ENCODE results near the gene HBE1.
"Not testable (repeated sequence)": the region's sequence is repeated elsewhere in the genome, so short reads cannot be mapped to it uniquely, and the experiment has no call there.

The HBE1 gene

GRCh38 chr11:5252919-5253265, 16.9 kb downstream of the HBE1 start:
- no peak for DNase-seq (ENCODE audit: low read depth, low spot score)
- no peak overlapping the region for H3K4me3 ChIP-seq (ENCODE audit: low read depth, low read length)
- no peak for TF ChIP-seq CTCF (IDR thresholded peaks at IDR 0.05; ENCODE audit: low read depth, low read length)
- in situ Hi-C loops (cut with HindIII; ENCODE audit: low sequenced_read_pairs): no loop called here

DNA sequence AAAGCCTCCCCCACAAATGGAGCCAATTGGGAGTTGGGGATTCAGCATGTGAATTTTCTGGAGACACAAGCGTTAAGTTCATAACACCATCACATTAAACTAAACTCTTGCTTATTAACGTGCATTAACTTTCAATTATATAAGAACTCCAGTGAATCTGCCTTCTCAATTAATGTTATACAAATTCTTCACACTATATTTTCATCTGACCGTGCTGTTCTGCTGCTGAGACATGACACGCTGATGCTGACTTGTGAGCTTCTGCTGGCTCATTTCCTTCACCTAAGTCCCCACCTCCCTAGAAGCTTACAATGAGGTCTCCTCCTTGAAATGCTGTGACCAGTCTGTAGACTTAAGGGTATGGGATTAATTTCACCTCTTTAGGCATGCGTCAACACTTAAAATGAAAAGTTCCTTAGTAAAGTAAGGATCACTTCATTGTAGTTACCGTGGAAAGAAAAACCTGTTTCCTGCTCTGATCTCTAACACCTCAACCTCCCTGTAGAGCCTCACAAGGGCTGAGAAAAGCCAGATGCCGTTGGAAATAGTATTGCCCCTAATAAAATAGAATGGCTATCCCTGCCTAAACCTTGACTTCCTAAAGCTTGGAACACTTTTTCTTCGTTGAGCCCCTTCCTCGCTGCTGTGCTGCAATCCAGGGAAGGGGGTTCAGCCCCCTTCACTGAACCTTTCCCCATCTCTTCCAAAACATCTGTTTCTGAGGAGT, 17.4 kb downstream of the HBE1 start:
- H3K4me3 ChIP-seq (ENCODE audit: low read depth, low read length): no peak overlapping the region
- in situ Hi-C loops (cut with HindIII; ENCODE audit: low sequenced_read_pairs): no loop called here
- DNase-seq (ENCODE audit: low read depth, low spot score): no peak
- TF ChIP-seq CTCF (IDR thresholded peaks at IDR 0.05; ENCODE audit: low read depth, low read length): no peak

- in situ Hi-C loops (cut with HindIII; ENCODE audit: low sequenced_read_pairs): no loop called here
- H3K4me3 ChIP-seq (ENCODE audit: low read depth, low read length): no peak overlapping the region
- no peak for DNase-seq (ENCODE audit: low read depth, low spot score)
- TF ChIP-seq CTCF (IDR thresholded peaks at IDR 0.05; ENCODE audit: low read depth, low read length): no peak
Measured at GRCh38 chr11:5251746-5252145, 18.0 kb downstream of the HBE1 start.

GRCh38 chr11:5250543-5251204, 19.1 kb downstream of the HBE1 start:
- no peak for TF ChIP-seq CTCF (IDR thresholded peaks at IDR 0.05; ENCODE audit: low read depth, low read length)
- DNase-seq (ENCODE audit: low read depth, low spot score): no peak
- in situ Hi-C loops (cut with HindIII; ENCODE audit: low sequenced_read_pairs): no loop called here
- H3K4me3 ChIP-seq (ENCODE audit: low read depth, low read length): no peak overlapping the region

DNA sequence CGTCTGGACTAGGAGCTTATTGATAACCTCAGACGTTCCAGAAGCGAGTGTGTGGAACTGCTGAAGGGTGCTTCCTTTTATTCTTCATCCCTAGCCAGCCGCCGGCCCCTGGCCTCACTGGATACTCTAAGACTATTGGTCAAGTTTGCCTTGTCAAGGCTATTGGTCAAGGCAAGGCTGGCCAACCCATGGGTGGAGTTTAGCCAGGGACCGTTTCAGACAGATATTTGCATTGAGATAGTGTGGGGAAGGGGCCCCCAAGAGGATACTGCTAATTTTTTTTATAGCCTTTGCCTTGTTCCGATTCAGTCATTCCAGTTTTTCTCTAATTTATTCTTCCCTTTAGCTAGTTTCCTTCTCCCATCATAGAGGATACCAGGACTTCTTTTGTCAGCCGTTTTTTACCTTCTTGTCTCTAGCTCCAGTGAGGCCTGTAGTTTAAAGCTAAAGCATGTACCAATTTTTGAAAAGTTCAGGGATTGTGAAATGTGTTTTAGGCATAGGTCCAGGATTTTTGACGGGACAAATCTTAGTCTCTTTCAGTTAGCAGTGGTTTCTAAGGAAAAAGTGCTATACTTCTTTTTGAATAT, 19.8 kb downstream of the HBE1 start, which contains the start of gene HBG1:
HBG1 (minus strand) TSS at position 51 of the 590 bp plus-strand sequence. CDS start 53 bp downstream, outside the sequence.
- H3K4me3 ChIP-seq (ENCODE audit: low read depth, low read length); in situ Hi-C loops (cut with HindIII; ENCODE audit: low sequenced_read_pairs); DNase-seq (ENCODE audit: low read depth, low spot score): not testable (repeated sequence)

DNA sequence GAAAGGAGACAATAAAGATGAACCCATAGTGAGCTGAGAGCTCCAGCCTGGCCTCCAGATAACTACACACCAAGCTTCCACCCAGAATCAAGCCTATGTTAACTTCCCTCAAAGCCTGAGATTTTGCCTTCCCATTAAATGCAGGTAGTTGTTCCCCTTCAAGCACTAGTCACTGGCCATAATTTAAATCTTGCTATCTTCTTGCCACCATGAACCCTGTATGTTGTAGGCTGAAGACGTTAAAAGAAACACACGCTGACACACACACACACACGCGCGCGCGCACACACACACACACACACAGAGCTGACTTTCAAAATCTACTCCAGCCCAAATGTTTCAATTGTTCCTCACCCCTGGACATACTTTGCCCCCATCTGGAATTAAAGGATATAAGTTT, 21.2 kb downstream of the HBE1 start:
- in situ Hi-C loops (cut with HindIII; ENCODE audit: low sequenced_read_pairs); DNase-seq (ENCODE audit: low read depth, low spot score); H3K4me3 ChIP-seq (ENCODE audit: low read depth, low read length): not testable (repeated sequence)

DNA sequence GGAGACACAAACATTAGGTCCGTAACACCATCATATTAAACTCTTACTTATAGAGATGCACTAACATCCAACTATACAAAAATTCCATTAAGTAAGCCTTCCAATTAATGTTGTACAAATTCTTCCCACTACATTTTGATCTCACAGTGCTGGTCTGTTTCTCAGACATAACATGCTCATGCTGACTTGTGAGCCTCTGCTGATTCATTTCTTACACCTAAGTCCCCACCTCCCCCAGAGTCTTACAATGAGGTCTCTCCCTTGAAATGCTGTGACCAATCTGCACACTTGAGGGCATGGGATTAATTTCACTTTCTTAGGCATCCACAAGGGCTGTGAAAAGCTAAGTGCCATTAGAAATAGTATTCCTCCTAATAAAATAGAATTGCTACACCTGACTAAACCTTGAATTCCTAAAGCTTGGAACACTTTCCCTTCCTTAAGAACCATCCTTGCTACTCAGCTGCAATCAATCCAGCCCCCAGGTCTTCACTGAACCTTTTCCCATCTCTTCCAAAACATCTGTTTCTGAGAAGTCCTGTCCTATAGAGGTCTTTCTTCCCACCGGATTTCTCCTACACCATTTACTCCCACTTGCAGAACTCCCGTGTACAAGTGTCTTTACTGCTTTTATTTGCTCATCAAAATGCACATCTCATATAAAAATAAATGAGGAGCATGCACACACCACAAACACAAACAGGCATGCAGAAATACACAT, 22.1 kb downstream of the HBE1 start:
- H3K4me3 ChIP-seq (ENCODE audit: low read depth, low read length): no peak overlapping the region
- TF ChIP-seq CTCF (IDR thresholded peaks at IDR 0.05; ENCODE audit: low read depth, low read length): no peak
- DNase-seq (ENCODE audit: low read depth, low spot score): no peak
- in situ Hi-C loops (cut with HindIII; ENCODE audit: low sequenced_read_pairs): no loop called here

Data from astrocyte of the spinal cord (primary cell).